ELF-1 (cell line): ENCODE measurements around the gene SYNPO2.

Experiments
- DNase-seq: peaks from one replicate; pipeline ENCODE4 v3.0.0-alpha.2; 2016; ENCODE audit warnings: low read depth, low spot score

Gene SYNPO2

DNA sequence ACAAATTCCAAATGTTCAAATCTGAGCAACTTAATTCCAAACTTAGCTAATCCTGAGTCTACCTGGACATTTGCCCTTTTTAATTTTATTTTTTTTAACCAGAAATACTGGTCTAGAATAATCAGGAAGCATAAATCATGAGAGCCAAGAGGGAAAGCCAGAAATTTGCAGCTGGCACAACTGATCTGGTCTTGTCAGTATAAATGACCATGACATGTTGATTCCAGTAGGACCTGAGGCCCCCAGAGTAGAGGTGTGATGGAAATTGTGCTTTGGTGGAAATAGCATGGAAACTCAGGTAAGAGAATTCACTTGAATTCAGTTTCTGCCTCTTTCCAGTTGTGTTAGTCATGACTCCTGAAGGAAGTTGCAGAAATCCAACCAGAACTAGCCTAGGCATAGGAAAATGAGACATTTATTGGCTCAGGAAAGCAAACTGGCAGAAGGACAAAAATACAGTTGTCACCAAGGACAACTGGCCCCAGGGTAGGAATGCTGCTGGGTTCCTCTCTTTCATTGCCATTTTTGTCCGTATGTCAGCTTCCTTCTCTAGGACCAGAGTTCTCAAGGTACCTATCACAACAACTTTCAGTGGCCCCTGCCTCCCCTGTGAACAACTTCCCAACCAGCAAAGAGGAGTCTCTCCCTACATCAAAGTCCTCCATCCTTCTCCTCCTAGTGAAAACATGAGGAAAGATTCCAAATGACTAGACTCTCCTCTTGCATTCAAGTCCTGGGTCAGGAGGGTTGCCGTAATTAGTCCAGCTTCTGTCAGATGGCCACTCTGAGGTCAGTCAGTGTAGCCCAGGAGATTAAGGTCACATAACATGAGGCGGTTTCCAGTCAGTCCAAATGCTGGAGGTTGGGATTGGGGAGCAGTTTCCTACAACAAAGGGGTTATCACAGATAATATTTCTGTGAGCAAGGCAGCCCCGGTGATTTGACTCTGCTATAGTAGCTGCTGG lies 217.7 kb downstream of the SYNPO2 start:
- no peak for DNase-seq

DNA sequence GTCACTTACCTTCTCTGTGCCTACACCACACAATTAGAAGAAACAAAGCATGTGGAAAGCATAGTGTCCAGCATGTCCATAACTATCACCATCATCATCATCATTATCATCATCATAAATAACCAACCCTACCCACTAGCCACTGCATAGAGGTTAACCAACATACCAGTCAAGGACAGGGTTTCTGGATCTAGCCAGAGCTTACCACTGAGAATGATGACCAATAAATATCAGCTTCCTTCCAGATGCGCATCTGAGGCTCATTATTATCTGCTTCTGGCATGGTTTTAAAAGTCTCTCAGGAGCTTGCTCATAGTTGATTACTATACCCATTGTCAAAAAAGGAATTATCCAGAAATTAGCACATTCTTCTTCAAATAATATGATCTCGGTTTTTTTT lies 221.5 kb downstream of the SYNPO2 start:
- no peak for DNase-seq
